NT2/D1 (cell line): ENCODE measurements around the gene PGPEP1.
A peak's percentile ranks its signal among the peaks of the same experiment; 100 is the strongest.
"Not testable (repeated sequence)": the region's sequence is repeated elsewhere in the genome, so short reads cannot be mapped to it uniquely, and the experiment has no call there.

Experiments
- DNase-seq: peaks from one replicate; pipeline ENCODE4 v3.0.0-alpha.2; 2011; ENCODE audit warnings: low read depth, low spot score
- H3K27me3 ChIP-seq: 2 replicates; pipeline ENCODE4 v1.6.0; 2011; ENCODE audit warnings: mild to moderate bottlenecking; ENCODE audit not compliant: insufficient read length, insufficient read depth
- H3K36me3 ChIP-seq: 2 replicates; pipeline ENCODE4 v1.6.1; 2011; ENCODE audit warnings: mild to moderate bottlenecking, low read length, mixed read lengths; ENCODE audit not compliant: insufficient read depth, insufficient read length
- H3K4me1 ChIP-seq: 2 replicates; pipeline ENCODE4 v1.5.1; 2011; ENCODE audit not compliant: insufficient read depth, insufficient read length
- H3K4me3 ChIP-seq: 2 replicates; pipeline ENCODE4 v1.5.1; 2011; ENCODE audit warnings: low read depth; ENCODE audit not compliant: insufficient read length
- H3K9ac ChIP-seq: 2 replicates; pipeline ENCODE4 v1.6.0; 2011; ENCODE audit warnings: low read depth; ENCODE audit not compliant: insufficient read length
- H3K9me3 ChIP-seq: 2 replicates; pipeline ENCODE4 v1.5.1; 2011; ENCODE audit warnings: mild to moderate bottlenecking, low read length; ENCODE audit not compliant: insufficient read depth
- SUZ12 ChIP-seq: IDR thresholded peaks from 2 replicates; pipeline ENCODE4 v1.6.1; 2011; ENCODE audit not compliant: insufficient read length, insufficient read depth; ENCODE audit errors: extremely low read depth
- YY1 ChIP-seq: IDR thresholded peaks from 2 replicates; pipeline ENCODE4 v1.6.1; 2011; ENCODE audit not compliant: insufficient read length, insufficient read depth
- ZNF274 ChIP-seq: IDR thresholded peaks from 2 replicates; pipeline ENCODE4 v1.6.1; 2011; ENCODE audit warnings: mild to moderate bottlenecking, low read depth, low read length

The PGPEP1 gene

GRCh38 chr19:18373407-18373891 lies 33.1 kb downstream of the PGPEP1 start:
- H3K4me1 ChIP-seq: peaks cover 17% of the 10 kb centered on the region
- H3K27me3 ChIP-seq: no peaks in the 10 kb centered on the region
- H3K9me3 ChIP-seq: no peaks in the 10 kb centered on the region
- no peak overlapping the region for H3K4me3 ChIP-seq
- TF ChIP-seq YY1 (no peak), ZNF274 (no peak), SUZ12 (no peak)
- H3K9ac ChIP-seq: peak overlapping the region; percentile 34
- H3K36me3 ChIP-seq: no peaks in the 10 kb centered on the region
- no peak for DNase-seq

GRCh38 chr19:18373892-18374629 lies 33.7 kb downstream of the PGPEP1 start:
- H3K4me1 ChIP-seq: peaks cover 15% of the 10 kb centered on the region
- no peaks in the 10 kb centered on the region for H3K27me3 ChIP-seq
- no peaks in the 10 kb centered on the region for H3K9me3 ChIP-seq
- H3K36me3 ChIP-seq: no peaks in the 10 kb centered on the region
- TF ChIP-seq YY1: no peak
- no peak for TF ChIP-seq ZNF274
- TF ChIP-seq SUZ12: no peak
- DNase-seq: peak; percentile 92
- H3K4me3 ChIP-seq: no peak overlapping the region
- peak overlapping the region; percentile 34 for H3K9ac ChIP-seq

- DNase-seq: no peak
- Histone ChIP-seq H3K36me3 (no peaks in the 10 kb centered on the region), H3K4me3 (no peak overlapping the region), H3K4me1 (peaks cover 15% of the 10 kb centered on the region), H3K9ac (no peak overlapping the region), H3K9me3 (no peaks in the 10 kb centered on the region), H3K27me3 (no peaks in the 10 kb centered on the region)
- TF ChIP-seq YY1 (no peak), ZNF274 (no peak), SUZ12 (no peak)
Observed at GRCh38 chr19:18377026-18377425, 36.6 kb downstream of the PGPEP1 start.

- no peak for TF ChIP-seq YY1
Observed at GRCh38 chr19:18379803-18380747, 39.7 kb downstream of the PGPEP1 start.

GRCh38 chr19:18380843-18381242 lies 40.4 kb downstream of the PGPEP1 start:
- no peaks in the 10 kb centered on the region for H3K36me3 ChIP-seq
- no peaks in the 10 kb centered on the region for H3K9me3 ChIP-seq
- H3K4me1 ChIP-seq: peaks cover 9% of the 10 kb centered on the region
- no peak for TF ChIP-seq ZNF274
- no peak for TF ChIP-seq SUZ12
- TF ChIP-seq YY1: no peak
- DNase-seq: no peak
- H3K27me3 ChIP-seq: no peaks in the 10 kb centered on the region
- H3K4me3 ChIP-seq: no peak overlapping the region
- no peak overlapping the region for H3K9ac ChIP-seq

More at GRCh38 chr19:18379803-18380747, 39.7 kb downstream of the PGPEP1 start:
- no peaks in the 10 kb centered on the region for H3K9me3 ChIP-seq
- DNase-seq: no peak
- no peaks in the 10 kb centered on the region for H3K36me3 ChIP-seq
- peaks cover 6% of the 10 kb centered on the region for H3K4me1 ChIP-seq
- no peak overlapping the region for H3K4me3 ChIP-seq
- H3K27me3 ChIP-seq: no peaks in the 10 kb centered on the region
- no peak overlapping the region for H3K9ac ChIP-seq

- not testable (repeated sequence) for DNase-seq, H3K36me3 ChIP-seq, H3K4me3 ChIP-seq, H3K9me3 ChIP-seq, H3K9ac ChIP-seq
- H3K27me3 ChIP-seq: peaks cover 25% of the 10 kb centered on the region
- peaks cover 12% of the 10 kb centered on the region for H3K4me1 ChIP-seq
Observed at GRCh38 chr19:18383622-18384021, 43.2 kb downstream of the PGPEP1 start.

GRCh38 chr19:18384775-18385174 lies 44.4 kb downstream of the PGPEP1 start:
- peaks cover 12% of the 10 kb centered on the region for H3K4me1 ChIP-seq
- no peaks in the 10 kb centered on the region for H3K9me3 ChIP-seq
- no peaks in the 10 kb centered on the region for H3K36me3 ChIP-seq
- TF ChIP-seq ZNF274: no peak
- TF ChIP-seq SUZ12: no peak
- no peak for TF ChIP-seq YY1
- H3K27me3 ChIP-seq: peaks cover 36% of the 10 kb centered on the region
- no peak overlapping the region for H3K9ac ChIP-seq
- H3K4me3 ChIP-seq: no peak overlapping the region
- no peak for DNase-seq
